Activated CD8-positive, alpha-beta memory T cell treated with anti-CD3 and anti-CD28 coated beads for 48 hours (primary cell): Measurements from ENCODE around the gene PARN.
"Not testable (repeated sequence)": the region's sequence is repeated elsewhere in the genome, so short reads cannot be mapped to it uniquely, and the experiment has no call there.

Source experiments
- DNase-seq, 3 experiments: peaks; one replicate each; pipeline ENCODE4 v3.0.0-alpha.2; 2020; ENCODE audit warnings: low read depth in 2 of 3, low spot score in 2 of 3

PARN gene

DNA sequence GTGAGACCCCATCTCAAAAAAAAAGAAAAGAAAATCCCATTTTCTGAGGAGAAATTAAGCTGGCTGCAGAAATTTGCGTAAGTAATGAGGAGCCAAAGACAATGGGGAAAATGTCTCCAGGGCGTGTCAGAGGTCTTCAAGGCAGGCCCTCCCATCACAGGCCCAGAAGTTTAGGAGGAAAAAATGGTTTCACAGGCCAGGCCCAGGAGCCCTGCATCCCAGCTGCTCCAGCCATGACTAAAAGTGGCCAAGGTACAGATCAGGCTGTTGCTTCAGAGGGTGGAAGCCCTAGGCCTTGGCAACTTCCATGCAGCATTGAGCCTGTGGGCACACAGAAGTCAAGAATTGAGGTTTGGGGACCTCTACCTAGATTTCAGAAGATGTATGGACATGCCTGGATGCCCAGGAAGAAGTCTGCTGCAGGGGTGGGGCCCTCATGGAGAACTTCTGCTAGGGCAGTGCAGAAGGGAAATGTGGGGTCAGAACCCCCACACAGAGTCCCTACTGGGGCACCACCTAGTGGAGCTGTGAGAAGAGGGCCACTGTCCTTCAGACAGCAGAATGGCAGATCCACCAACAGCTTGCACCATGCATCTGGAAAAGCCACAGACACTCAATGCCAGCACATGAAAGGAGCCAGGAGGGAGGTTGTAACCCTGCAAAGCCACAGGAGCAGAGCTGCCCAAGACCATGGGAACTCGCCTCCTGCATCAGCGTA is 55.2 kb downstream of the PARN start:
- DNase-seq, result not testable (repeated sequence)

DNA sequence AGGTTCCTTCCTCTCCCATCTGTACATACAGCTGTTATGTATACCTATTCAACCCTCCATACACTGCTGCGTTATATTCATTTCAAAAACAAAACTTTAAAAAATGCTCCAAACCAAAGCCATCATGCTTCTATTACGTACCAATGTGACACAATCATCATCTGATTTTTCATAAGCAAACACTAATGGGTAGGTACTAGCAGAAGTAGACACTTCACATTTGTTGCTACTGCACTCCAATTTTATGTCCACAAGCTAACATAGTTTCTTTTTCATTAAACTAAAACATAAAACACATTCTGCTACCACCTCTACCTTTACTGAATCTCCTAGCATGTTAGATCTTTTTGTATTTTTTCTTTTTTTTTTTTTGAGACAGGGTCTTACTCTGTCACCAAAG is 57.5 kb downstream of the PARN start:
- DNase-seq, result no peak

- DNase-seq, result no peak
Observed at GRCh38 chr16:14569213-14569612, 60.8 kb downstream of the PARN start.

GRCh38 chr16:14566599-14566998 is 63.5 kb downstream of the PARN start:
- no peak for DNase-seq

- no peak for DNase-seq
Observed at GRCh38 chr16:14565688-14566025, 64.4 kb downstream of the PARN start.

DNA sequence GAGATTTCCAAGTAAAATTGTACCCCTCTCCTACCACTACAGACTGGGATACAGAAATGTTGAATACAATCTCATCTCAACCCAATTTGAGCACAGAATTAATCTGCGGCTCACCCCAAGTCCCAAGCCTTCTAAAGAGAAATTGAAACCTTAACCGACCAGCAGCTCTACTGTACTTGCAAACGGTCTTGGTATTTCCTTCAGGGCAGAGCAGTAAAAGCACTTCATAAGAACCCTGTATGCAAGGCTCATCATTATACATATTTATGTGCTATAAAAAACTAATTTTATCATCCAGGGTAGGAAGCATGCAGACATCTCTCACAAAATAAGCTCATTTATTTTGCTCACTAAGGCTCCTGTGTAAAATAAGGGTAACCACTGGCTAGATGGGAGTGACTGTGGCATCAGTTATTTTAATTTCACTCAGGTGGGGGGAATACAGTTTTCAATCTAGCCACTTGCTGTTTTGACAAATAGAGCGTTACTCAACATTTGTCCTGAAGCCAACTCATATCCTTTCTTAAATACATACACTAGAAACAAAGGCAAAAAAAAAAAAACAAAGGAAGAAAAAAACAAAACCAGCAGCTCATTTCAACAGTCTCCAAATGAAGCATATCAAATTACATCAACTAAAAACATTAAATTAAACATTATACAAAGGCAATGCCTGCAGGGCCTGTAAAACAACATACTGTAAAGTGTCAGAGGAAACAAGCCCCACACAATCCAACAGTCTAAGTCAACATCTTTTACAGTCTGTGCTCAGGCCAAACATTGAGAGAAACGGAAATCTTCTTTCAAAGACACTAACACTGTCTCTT is 65.0 kb downstream of the PARN start:
- DNase-seq, result no peak

DNA sequence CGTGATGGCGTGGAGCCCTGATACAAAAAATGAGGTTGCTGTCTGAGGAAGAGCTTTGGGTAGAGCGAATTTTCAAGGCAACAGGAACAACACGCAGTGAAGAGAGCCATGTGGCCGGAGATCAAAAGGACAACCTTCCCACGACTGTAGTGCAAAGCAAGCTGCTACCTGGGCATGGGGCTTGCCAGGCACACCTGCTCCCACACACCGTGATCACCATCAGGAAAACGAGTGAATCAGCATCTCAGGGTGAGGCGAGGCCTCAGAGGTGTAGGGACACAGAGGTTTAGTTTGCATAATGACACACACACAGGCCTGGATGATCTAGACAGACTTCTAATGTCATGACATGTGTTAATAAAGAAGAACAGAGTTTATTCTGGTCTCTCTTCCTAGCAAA is 65.7 kb downstream of the PARN start:
- no peak for DNase-seq

GRCh38 chr16:14562691-14563491 is 67.2 kb downstream of the PARN start:
- no peak for DNase-seq

- DNase-seq, result no peak
Observed at GRCh38 chr16:14560523-14560922, 69.5 kb downstream of the PARN start.

DNA sequence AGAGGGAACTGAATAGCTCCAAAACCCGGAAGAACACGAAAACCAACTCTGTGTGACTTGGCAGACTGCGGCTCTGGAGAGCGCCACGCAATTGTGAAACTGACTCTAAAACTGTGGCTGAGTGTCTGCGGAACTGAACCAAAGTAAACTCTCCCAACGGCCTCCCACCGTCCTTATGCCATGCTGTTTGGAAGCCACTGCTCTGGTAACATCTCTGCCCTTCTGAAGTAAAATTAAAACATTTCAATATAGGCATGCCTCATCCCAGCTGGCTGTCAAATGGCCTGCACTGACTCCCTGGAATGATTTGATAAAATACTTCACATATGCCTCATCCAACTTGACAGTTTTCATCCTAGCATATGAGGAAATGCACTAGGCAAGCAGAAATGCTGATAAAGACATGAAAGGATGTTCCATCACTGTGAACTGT is 70.2 kb downstream of the PARN start:
- no peak for DNase-seq

GRCh38 chr16:14553447-14553846 is 76.6 kb downstream of the PARN start:
- DNase-seq, result no peak

DNA sequence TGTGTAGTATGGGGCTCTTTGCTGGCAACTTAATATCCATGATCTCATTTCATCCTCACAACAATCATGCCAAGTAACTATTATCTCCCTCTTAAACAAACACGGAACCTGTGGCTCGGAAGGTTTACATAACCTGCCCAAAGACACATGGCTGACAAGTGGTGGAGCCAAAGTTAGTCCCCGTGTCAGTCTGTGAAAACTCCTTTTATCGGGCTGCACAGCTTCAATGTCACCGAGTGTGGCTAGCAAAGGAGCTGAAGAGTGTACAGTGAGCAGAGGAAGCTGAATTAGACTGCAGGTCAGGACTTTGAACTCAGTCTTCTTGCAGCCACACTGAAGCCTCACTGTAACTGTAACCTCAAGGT is 80.3 kb downstream of the PARN start:
- DNase-seq, result no peak

DNA sequence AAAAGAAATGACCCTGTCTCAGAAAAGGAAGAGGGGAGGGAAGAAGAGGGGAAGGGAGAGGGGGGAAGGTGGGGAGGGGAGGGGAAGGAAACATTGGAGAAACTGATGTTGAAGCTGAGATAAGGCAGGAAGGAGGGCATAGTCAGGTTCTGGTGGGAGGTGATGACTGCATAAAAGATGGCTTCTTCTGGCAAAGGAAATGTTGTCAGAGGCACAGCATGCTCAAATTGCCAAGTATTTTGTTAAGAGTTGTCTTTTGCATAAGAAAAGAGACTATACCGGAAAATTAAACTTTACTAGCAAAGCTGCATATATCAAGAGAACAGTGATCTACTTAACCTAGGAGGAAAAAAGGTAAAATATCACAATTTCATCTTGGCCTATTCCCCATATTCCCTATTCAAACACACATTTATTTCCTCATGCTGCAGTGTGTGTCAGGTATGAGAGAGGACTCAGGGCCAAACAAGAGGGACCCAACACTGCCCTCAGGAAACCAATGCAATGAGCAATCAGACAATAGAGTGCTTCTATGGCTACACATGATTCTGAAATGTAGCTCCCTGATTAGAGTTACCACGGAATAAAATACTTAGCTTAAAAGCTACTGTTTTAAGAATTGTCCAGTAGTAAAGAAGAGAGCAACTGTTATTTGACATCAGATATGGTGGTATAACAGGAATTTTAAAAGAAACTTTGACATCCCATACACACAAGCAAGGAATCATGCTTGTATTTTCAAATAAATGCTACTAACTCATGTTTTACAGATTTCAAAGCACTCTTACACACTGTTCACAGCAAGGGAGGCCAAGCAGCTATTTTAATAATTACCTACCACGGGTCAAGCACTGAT is 80.9 kb downstream of the PARN start:
- DNase-seq, result no peak

DNA sequence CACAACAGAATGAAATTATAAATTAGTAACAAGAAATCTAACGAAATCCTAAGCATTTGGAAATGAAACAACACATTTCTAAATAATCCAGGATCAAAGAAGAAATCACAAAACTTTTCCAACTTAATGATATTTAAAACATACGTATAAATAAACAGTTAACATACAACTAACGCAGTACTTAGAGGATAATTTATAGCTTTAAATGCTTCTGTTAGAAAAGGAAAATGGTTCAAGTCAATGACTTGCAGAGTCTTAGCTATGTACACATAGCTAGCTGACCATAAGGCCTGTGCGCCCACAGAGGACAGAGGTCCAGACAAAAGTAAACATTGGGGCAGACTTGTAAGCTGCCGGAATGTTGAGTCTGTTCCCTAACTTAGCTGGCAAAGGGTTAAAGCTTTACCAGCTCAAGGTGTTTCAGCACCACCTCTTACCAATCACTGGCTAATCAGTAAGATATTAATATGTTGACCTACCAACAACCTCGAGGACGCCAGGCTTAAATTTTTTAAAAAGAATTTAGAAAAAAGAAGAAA is 84.6 kb downstream of the PARN start:
- no peak for DNase-seq

DNA sequence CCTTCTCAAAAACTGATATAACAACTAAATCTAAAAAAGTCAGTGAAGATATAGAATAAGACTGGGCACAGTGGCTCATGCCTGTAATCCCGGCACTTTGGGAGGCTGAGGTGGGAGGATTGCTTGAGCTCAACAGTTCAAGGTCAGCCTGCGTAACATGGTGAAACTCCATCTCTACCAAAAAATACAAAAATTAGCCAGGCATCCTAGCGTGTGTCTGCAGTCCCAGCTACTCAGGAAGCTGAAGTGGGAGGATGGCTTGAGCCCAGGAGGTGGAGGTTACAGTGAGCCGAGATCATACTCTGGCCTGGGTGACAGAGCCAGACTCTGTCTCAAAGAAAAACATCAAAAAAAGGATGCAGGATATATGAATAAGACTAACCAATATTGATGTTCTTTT is 85.2 kb downstream of the PARN start:
- DNase-seq, result not testable (repeated sequence)

DNA sequence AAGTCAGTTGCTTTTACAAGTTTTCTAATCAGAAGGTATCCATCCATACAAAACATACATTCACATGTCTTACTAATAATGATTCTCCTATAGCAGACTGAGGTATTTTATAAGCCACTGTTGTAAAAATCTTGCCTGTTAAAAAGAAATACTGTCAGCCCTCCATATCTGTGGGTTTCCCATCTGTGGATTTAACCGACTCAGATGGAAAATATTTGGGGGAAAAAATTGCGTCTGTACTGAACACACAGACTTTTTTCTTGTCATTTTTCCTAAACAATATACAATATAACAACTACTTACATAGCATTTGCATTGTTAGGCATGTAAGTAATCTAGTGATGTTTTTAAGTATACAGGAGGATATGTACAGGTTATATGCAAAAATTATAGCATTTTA is 90.4 kb downstream of the PARN start:
- DNase-seq, result no peak

GRCh38 chr16:14539156-14539555 is 90.9 kb downstream of the PARN start:
- DNase-seq, result no peak

GRCh38 chr16:14538604-14539003 is 91.5 kb downstream of the PARN start:
- DNase-seq, result no peak

DNA sequence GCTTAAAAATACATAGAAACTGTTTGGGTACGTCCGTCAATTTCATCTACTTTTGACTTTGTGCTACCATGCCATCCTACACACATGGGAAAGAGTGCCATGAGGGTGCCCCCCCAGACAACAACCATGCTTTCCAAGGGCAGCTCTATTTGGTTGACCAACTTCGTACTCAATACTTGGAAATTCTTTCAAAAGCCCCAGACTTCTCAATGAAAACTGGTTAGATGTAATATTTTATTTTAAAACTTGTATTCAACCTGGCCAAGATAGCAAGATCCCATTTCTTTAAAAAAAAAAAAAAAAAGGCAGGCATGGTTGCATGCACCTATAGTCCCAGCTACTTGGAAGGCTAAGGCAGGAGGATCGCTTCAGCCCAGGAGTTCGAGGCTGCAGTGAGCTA is 98.4 kb downstream of the PARN start:
- DNase-seq, result no peak

- DNase-seq, result no peak
Observed at GRCh38 chr16:14531101-14531500, 99.0 kb downstream of the PARN start.

DNA sequence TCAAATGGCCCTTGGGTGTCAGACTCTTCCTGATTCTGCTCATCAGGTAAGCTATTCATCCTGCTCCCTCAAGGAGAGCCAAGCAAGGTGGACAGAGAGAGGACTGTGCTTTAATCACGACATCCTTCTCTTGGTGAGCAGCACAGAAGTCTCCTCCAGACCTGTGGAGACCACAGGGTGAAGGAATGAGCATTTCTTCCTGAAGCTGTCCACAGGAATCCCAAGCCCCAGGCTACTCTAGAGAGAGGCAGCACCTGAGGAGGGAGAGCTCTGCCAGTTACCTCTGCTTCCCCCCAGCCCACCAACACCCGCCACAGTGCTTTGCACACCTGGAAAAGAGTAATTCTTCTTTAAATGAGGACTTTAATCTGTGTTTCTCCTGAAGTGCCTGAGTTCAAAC is 100.0 kb downstream of the PARN start:
- DNase-seq, result no peak
